ENCODE data around the gene PTPN1.
"Not testable (repeated sequence)": the region's sequence is repeated elsewhere in the genome, so short reads cannot be mapped to it uniquely, and the experiment has no call there.

Gene PTPN1

GRCh38 chr20:50534567-50534966 is 24.4 kb downstream of the PTPN1 start:
- no peak overlapping the region for H3K4me3 ChIP-seq (replicated peaks; ENCODE audit: low read depth, low read length)
- H3K36me3 ChIP-seq (ENCODE audit: control insufficient read depth, insufficient read depth, low read length), result peaks cover 2% of the 10 kb centered on the region
- TF ChIP-seq CTCF (IDR thresholded peaks at IDR 0.05; ENCODE audit: insufficient read depth, low read length, poor library complexity, severe bottlenecking), result no peak
- no peak for DNase-seq (ENCODE audit: extremely low read depth, insufficient read length)
- no peaks in the 10 kb centered on the region for H3K27me3 ChIP-seq (replicated peaks; ENCODE audit: control insufficient read depth, insufficient read depth, low read length)

- H3K27me3 ChIP-seq (replicated peaks; ENCODE audit: control insufficient read depth, insufficient read depth, low read length), result no peaks in the 10 kb centered on the region
- no peak overlapping the region for H3K4me3 ChIP-seq (replicated peaks; ENCODE audit: low read depth, low read length)
- TF ChIP-seq CTCF (IDR thresholded peaks at IDR 0.05; ENCODE audit: insufficient read depth, low read length, poor library complexity, severe bottlenecking), result no peak
- H3K36me3 ChIP-seq (ENCODE audit: control insufficient read depth, insufficient read depth, low read length), result peaks cover 2% of the 10 kb centered on the region
- no peak for DNase-seq (ENCODE audit: extremely low read depth, insufficient read length)
Observed at GRCh38 chr20:50535162-50535561, 25.0 kb downstream of the PTPN1 start.

- DNase-seq (ENCODE audit: extremely low read depth, insufficient read length), result no peak
- H3K27me3 ChIP-seq (replicated peaks; ENCODE audit: control insufficient read depth, insufficient read depth, low read length), result no peaks in the 10 kb centered on the region
- no peak for TF ChIP-seq CTCF (IDR thresholded peaks at IDR 0.05; ENCODE audit: insufficient read depth, low read length, poor library complexity, severe bottlenecking)
- H3K36me3 ChIP-seq (ENCODE audit: control insufficient read depth, insufficient read depth, low read length), result peaks cover 2% of the 10 kb centered on the region
- H3K4me3 ChIP-seq (replicated peaks; ENCODE audit: low read depth, low read length), result no peak overlapping the region
Observed at GRCh38 chr20:50536333-50536732, 26.1 kb downstream of the PTPN1 start.

- no peak for DNase-seq (ENCODE audit: extremely low read depth, insufficient read length)
- H3K4me3 ChIP-seq (replicated peaks; ENCODE audit: low read depth, low read length), result no peak overlapping the region
- H3K27me3 ChIP-seq (replicated peaks; ENCODE audit: control insufficient read depth, insufficient read depth, low read length), result no peaks in the 10 kb centered on the region
- H3K36me3 ChIP-seq (ENCODE audit: control insufficient read depth, insufficient read depth, low read length), result peaks cover 2% of the 10 kb centered on the region
- TF ChIP-seq CTCF (IDR thresholded peaks at IDR 0.05; ENCODE audit: insufficient read depth, low read length, poor library complexity, severe bottlenecking), result no peak
Observed at GRCh38 chr20:50537546-50538201, 27.5 kb downstream of the PTPN1 start.

- TF ChIP-seq CTCF (IDR thresholded peaks at IDR 0.05; ENCODE audit: insufficient read depth, low read length, poor library complexity, severe bottlenecking), result no peak
- H3K27me3 ChIP-seq (replicated peaks; ENCODE audit: control insufficient read depth, insufficient read depth, low read length), result no peaks in the 10 kb centered on the region
- H3K36me3 ChIP-seq (ENCODE audit: control insufficient read depth, insufficient read depth, low read length), result peaks cover 2% of the 10 kb centered on the region
- H3K4me3 ChIP-seq (replicated peaks; ENCODE audit: low read depth, low read length), result no peak overlapping the region
- DNase-seq (ENCODE audit: extremely low read depth, insufficient read length), result no peak
Observed at GRCh38 chr20:50538276-50538675, 28.1 kb downstream of the PTPN1 start.

- not testable (repeated sequence) for DNase-seq (ENCODE audit: extremely low read depth, insufficient read length); H3K4me3 ChIP-seq (replicated peaks; ENCODE audit: low read depth, low read length); H3K27me3 ChIP-seq (replicated peaks; ENCODE audit: control insufficient read depth, insufficient read depth, low read length); H3K36me3 ChIP-seq (ENCODE audit: control insufficient read depth, insufficient read depth, low read length)
Observed at GRCh38 chr20:50539798-50540197, 29.6 kb downstream of the PTPN1 start.

Measured in GM06990 (cell line).